Lung (tissue), 12 donors: ENCODE data around the gene PSEN1. TPM values are rescaled to one million over a fixed set of nuclear protein-coding genes. Genes with fewer than 3 reads are reported as not detected.

Source experiments
- ATAC-seq: fragments of 200-7000 bp; cut with Tn5 transposase; one replicate; pipeline ENCODE4 v1.9.1; 2020; ENCODE audit warnings: moderate number of reproducible peaks; ENCODE audit not compliant: insufficient read depth, low FRiP score
- DNase-seq, 3 donors: peaks; one replicate each; pipeline ENCODE4 v3.0.0-alpha.2; 2013 to 2017
- H3K27ac ChIP-seq, 2 donors: one replicate each; pipeline ENCODE4 v1.5.1; 2013; ENCODE audit warnings: mild to moderate bottlenecking in 2 of 2, moderate library complexity in 2 of 2, control low read depth in 1 of 2, inconsistent platforms in 1 of 2, low read depth in 1 of 2, low read length in 1 of 2
- H3K27me3 ChIP-seq, 3 donors: one replicate each; pipeline ENCODE4 v1.5.1; 2013; ENCODE audit warnings: low read length in 2 of 3; ENCODE audit not compliant: control insufficient read depth in 3 of 3, insufficient read depth in 3 of 3
- H3K36me3 ChIP-seq, 4 donors: one replicate each; pipeline ENCODE4 v1.5.1; 2013; ENCODE audit warnings: low read length in 4 of 4, mild to moderate bottlenecking in 1 of 4, moderate library complexity in 1 of 4; ENCODE audit not compliant: control insufficient read depth in 4 of 4, insufficient read depth in 4 of 4
- H3K4me1 ChIP-seq, 5 donors: one replicate each; pipeline ENCODE4 v1.5.1; 2013; ENCODE audit warnings: low read length in 5 of 5, mild to moderate bottlenecking in 2 of 5, moderate library complexity in 1 of 5; ENCODE audit not compliant: control insufficient read depth in 5 of 5, insufficient read depth in 5 of 5
- H3K4me3 ChIP-seq: one replicate; pipeline ENCODE4 v1.5.1; 2013; ENCODE audit warnings: mild to moderate bottlenecking, control low read depth, moderate library complexity
- H3K9ac ChIP-seq, 2 donors: one replicate each; pipeline ENCODE4 v1.5.1; 2013; ENCODE audit warnings: low read length in 2 of 2, control low read depth in 1 of 2; ENCODE audit not compliant: insufficient read depth in 1 of 2
- H3K9me3 ChIP-seq, 4 donors: one replicate each; pipeline ENCODE4 v1.5.1; 2013; ENCODE audit warnings: low read length in 3 of 4, mild to moderate bottlenecking in 1 of 4, moderate library complexity in 1 of 4; ENCODE audit not compliant: control insufficient read depth in 4 of 4, insufficient read depth in 3 of 4
- CTCF ChIP-seq: IDR thresholded peaks from 2 replicates; pipeline ENCODE4 v1.5.1; 2012; ENCODE audit warnings: mild to moderate bottlenecking; ENCODE audit errors: control extremely low read depth, extremely low read depth
- WGBS, 2 donors: extraction: QIAGEN DNeasy Blood & Tissue Kit; methylation state at CpG; one replicate each; pipeline ENCODE4 v1.1.7; 2013; 5-methylcytosine and 5-hydroxymethylcytosine counted together
- polyA plus RNA-seq, 2 donors: library from polyadenylated mRNA; stranded (reverse); fragments of 200-250 nt; gene quantifications; one replicate each; pipeline ENCODE4 v1.2.1, GENCODE V29; 2013
- total RNA-seq, 2 donors: library from RNA; depleted of rRNA in 1 of 2; stranded (reverse); fragments of >200 nt in 1 of 2; gene quantifications; one replicate each; pipeline ENCODE4 v1.2.1, GENCODE V29; 2014 to 2021
- donor health status: control.
- donor health status: control.
- donor health status: Bipolar disorder and iron deficiency.
- donor health status: healthy.
- donor health status: DM: yes; HTN: yes; CAD: no.

The PSEN1 gene
- total and polyA plus RNA-seq, 4 donors, result 33.6 to 64.7 (median 50.6) TPM

- Histone ChIP-seq H3K4me1 (peaks cover 0 to 60% (median 24%) of the 10 kb centered on the region in 5 donors), H3K27me3 (peaks cover 0 to 22% (median 16%) of the 10 kb centered on the region in 3 donors)
- 58 to 65% methylated on average over 6 of the region's 6 CpGs for WGBS, 2 donors
Measured at GRCh38 chr14:73235531-73236155, 99.3 kb downstream of the PSEN1 start.

GRCh38 chr14:73236157-73236556, 99.8 kb downstream of the PSEN1 start:
- no peak overlapping the region for H3K4me3 ChIP-seq
- no peaks in the 10 kb centered on the region for H3K36me3 ChIP-seq
- no peak for TF ChIP-seq CTCF
- peaks cover 0 to 60% (median 24%) of the 10 kb centered on the region in 5 donors for H3K4me1 ChIP-seq
- H3K27me3 ChIP-seq, result peaks cover 0 to 22% (median 16%) of the 10 kb centered on the region in 3 donors
- DNase-seq (no peak), ATAC-seq (no peak)
- no peak overlapping the region for H3K27ac ChIP-seq
- no peak overlapping the region for H3K9ac ChIP-seq
- peaks cover 0 to 2% (median 0%) of the 10 kb centered on the region in 4 donors for H3K9me3 ChIP-seq
- 48 to 73% methylated on average over 11 of the region's 11 CpGs for WGBS, 2 donors

More at GRCh38 chr14:73235531-73236155, 99.3 kb downstream of the PSEN1 start:
- no peaks in the 10 kb centered on the region for H3K36me3 ChIP-seq
- H3K27ac ChIP-seq, result no peak overlapping the region
- peaks cover 0 to 2% (median 0%) of the 10 kb centered on the region in 4 donors for H3K9me3 ChIP-seq
- peak; percentile 76 to 86 (median 83) for DNase-seq
- TF ChIP-seq CTCF, result no peak
- no peak for ATAC-seq
- H3K9ac ChIP-seq, result no peak overlapping the region
- no peak overlapping the region for H3K4me3 ChIP-seq

GRCh38 chr14:73236752-73237218, 100.5 kb downstream of the PSEN1 start:
- Histone ChIP-seq H3K27me3 (peaks cover 0 to 22% (median 16%) of the 10 kb centered on the region in 3 donors), H3K36me3 (no peaks in the 10 kb centered on the region), H3K4me1 (peaks cover 0 to 60% (median 24%) of the 10 kb centered on the region in 5 donors), H3K9me3 (peaks cover 0 to 2% (median 0%) of the 10 kb centered on the region in 4 donors), H3K9ac (no peak overlapping the region), H3K4me3 (no peak overlapping the region), H3K27ac (no peak overlapping the region)
- TF ChIP-seq CTCF, result no peak
- no peak for ATAC-seq
- 43 to 67% methylated on average over 7 of the region's 7 CpGs for WGBS, 2 donors
- no peak for DNase-seq
